Suprapubic skin (tissue), 3 donors: ENCODE measurements around the gene DIP2C.

Experiments used
- POLR2A ChIP-seq, 2 donors: fragments of 450-650 bp; IDR thresholded peaks; one replicate each; pipeline ENCODE4 v1.6.1; 2017; ENCODE audit warnings: antibody characterized with exemption in 2 of 2, mild to moderate bottlenecking in 2 of 2, moderate library complexity in 2 of 2
- TF ChIP-seq, protein P1 (sequence below), 2 donors: fragments of 200-600 bp in 1 of 2; fragments of 450-650 bp in 1 of 2; sonication (generic) in 1 of 2; IDR thresholded peaks; one replicate each; pipeline ENCODE4 v1.5.1; 2016 to 2019; ENCODE audit warnings: antibody characterized with exemption in 2 of 2, mild to moderate bottlenecking in 1 of 2, moderate library complexity in 1 of 2

- TF ChIP-seq, protein P1, sequence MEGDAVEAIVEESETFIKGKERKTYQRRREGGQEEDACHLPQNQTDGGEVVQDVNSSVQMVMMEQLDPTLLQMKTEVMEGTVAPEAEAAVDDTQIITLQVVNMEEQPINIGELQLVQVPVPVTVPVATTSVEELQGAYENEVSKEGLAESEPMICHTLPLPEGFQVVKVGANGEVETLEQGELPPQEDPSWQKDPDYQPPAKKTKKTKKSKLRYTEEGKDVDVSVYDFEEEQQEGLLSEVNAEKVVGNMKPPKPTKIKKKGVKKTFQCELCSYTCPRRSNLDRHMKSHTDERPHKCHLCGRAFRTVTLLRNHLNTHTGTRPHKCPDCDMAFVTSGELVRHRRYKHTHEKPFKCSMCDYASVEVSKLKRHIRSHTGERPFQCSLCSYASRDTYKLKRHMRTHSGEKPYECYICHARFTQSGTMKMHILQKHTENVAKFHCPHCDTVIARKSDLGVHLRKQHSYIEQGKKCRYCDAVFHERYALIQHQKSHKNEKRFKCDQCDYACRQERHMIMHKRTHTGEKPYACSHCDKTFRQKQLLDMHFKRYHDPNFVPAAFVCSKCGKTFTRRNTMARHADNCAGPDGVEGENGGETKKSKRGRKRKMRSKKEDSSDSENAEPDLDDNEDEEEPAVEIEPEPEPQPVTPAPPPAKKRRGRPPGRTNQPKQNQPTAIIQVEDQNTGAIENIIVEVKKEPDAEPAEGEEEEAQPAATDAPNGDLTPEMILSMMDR (IDR thresholded peaks at IDR 0.05): no peak
- no peak for TF ChIP-seq POLR2A (IDR thresholded peaks at IDR 0.05)
Measured at GRCh38 chr10:570628-571163, 118.8 kb downstream of the DIP2C start.
